Keratinocyte (primary cell): ENCODE results near the gene GIPR. TPM values are rescaled to one million over a fixed set of nuclear protein-coding genes. Genes with fewer than 3 reads are reported as not detected.

ENCODE experiments used
- DNase-seq: peaks from one replicate; pipeline ENCODE4 v3.0.0-alpha.2; 2011; ENCODE audit warnings: low read depth, missing footprints, low spot score
- FAIRE-seq: peaks from 2 replicates; lab custom pipeline; 2011; peaks lifted over from hg19 to GRCh38; lab: Jason Lieb, UNC
- H2AFZ ChIP-seq: 2 replicates; pipeline ENCODE4 v1.6.0; 2012; ENCODE audit warnings: low read length, control low read depth, inconsistent platforms; ENCODE audit not compliant: control insufficient read depth
- H3K27ac ChIP-seq: 2 replicates; pipeline ENCODE4 v1.5.1; 2011; ENCODE audit warnings: low read length; ENCODE audit not compliant: control insufficient read depth, insufficient read depth
- H3K27me3 ChIP-seq: 3 replicates; pipeline ENCODE4 v1.6.0; 2011; ENCODE audit warnings: low read length; ENCODE audit not compliant: control insufficient read depth, insufficient read depth; ENCODE audit errors: extremely low read depth
- H3K36me3 ChIP-seq, 2 experiments: 2 replicates in 1 of 2; 3 replicates in 1 of 2; pipeline ENCODE4 v1.5.1; 2011; ENCODE audit warnings: low read length in 2 of 2, mild to moderate bottlenecking in 1 of 2; ENCODE audit not compliant: control insufficient read depth in 2 of 2, insufficient read depth in 2 of 2; ENCODE audit errors: extremely low read depth in 1 of 2
- H3K4me1 ChIP-seq: 3 replicates; pipeline ENCODE4 v1.5.1; 2011; ENCODE audit warnings: low read length; ENCODE audit not compliant: control insufficient read depth, insufficient read depth; ENCODE audit errors: extremely low read depth
- H3K4me2 ChIP-seq: 3 replicates; pipeline ENCODE4 v1.6.0; 2011; ENCODE audit warnings: low read depth, low read length; ENCODE audit not compliant: control insufficient read depth, insufficient read depth; ENCODE audit errors: extremely low read depth
- H3K4me3 ChIP-seq, 3 experiments: fragments of 200-600 bp in 1 of 3; sonication (generic) in 1 of 3; 2 replicates in 2 of 3; 3 replicates in 1 of 3; pipeline ENCODE4 v1.5.1; 2011 to 2016; ENCODE audit warnings: low read length in 3 of 3, mild to moderate bottlenecking in 3 of 3, control low read depth in 2 of 3, inconsistent platforms in 1 of 3, low read depth in 1 of 3, mixed read lengths in 1 of 3, mixed run types in 1 of 3, moderate library complexity in 1 of 3; ENCODE audit not compliant: control insufficient read depth in 2 of 3, insufficient read depth in 2 of 3; ENCODE audit errors: extremely low read depth in 1 of 3
- H3K79me2 ChIP-seq: 2 replicates; pipeline ENCODE4 v1.6.0; 2012; ENCODE audit warnings: low read length; ENCODE audit not compliant: control insufficient read depth, insufficient read depth
- H3K9ac ChIP-seq: 3 replicates; pipeline ENCODE4 v1.6.0; 2011; ENCODE audit warnings: low read length; ENCODE audit not compliant: control insufficient read depth, insufficient read depth; ENCODE audit errors: extremely low read depth
- H3K9me1 ChIP-seq: 3 replicates; pipeline ENCODE4 v1.6.0; 2011; ENCODE audit warnings: low read length; ENCODE audit not compliant: control insufficient read depth, insufficient read depth; ENCODE audit errors: extremely low read depth
- H3K9me3 ChIP-seq: 2 replicates; pipeline ENCODE4 v1.5.1; 2012; ENCODE audit warnings: low read depth, low read length; ENCODE audit not compliant: control insufficient read depth
- H4K20me1 ChIP-seq: 3 replicates; pipeline ENCODE4 v1.6.0; 2011; ENCODE audit warnings: low read length; ENCODE audit not compliant: control insufficient read depth, insufficient read depth; ENCODE audit errors: extremely low read depth
- EZH2 ChIP-seq: IDR thresholded peaks from one replicate; pipeline ENCODE4 v1.6.1; 2012; ENCODE audit warnings: inconsistent platforms, mild to moderate bottlenecking, low read length, moderate library complexity
- dilution Hi-C: fragments of 300-500 bp; cut with MboI; formaldehyde crosslinking; loops from one replicate; pipeline ENCODE4 v1.7.0; 2020; ENCODE audit warnings: low sequenced_read_pairs; ENCODE audit not compliant: extremely low pct_ligation_motif_present
- polyA plus RNA-seq, 5 experiments: library from polyadenylated mRNA; depleted of rRNA in 3 of 5; stranded (reverse) in 3 of 5; stranded (forward) in 1 of 5; unstranded in 1 of 5; fragments of >200 nt; gene quantifications; 1 replicate in 1 of 5; 2 replicates in 3 of 5; 3 replicates in 1 of 5; pipeline versions ENCODE4 v1.2.1 to v1.2.3, GENCODE V29; 2011 to 2012; ENCODE audit warnings: missing spikeins in 2 of 5, low read depth in 1 of 5, low replicate concordance in 1 of 5
- TF ChIP-seq, protein P1 (sequence below), 3 experiments: IDR thresholded peaks in 1 of 3; conservative IDR thresholded peaks in 1 of 3; optimal IDR thresholded peaks in 1 of 3; 2 replicates in 2 of 3; 3 replicates in 1 of 3; pipeline versions ENCODE3 to v1.5.1; 2011; ENCODE audit warnings: low read length in 3 of 3, mild to moderate bottlenecking in 3 of 3, moderate library complexity in 2 of 3, control low read depth in 1 of 3, inconsistent platforms in 1 of 3; ENCODE audit not compliant: insufficient read depth in 2 of 3; ENCODE audit errors: extremely low read depth in 1 of 3

GIPR gene
- polyA plus RNA-seq, 1 donor (not counting 4 experiments of a cell fraction or from before 2014, with no cell fraction given), result 1.4 TPM

GRCh38 chr19:45655073-45655472, 12.9 kb upstream of the GIPR start:
- H3K4me1 ChIP-seq, result no peaks in the 10 kb centered on the region
- FAIRE-seq, result no peak
- DNase-seq, result no peak
- no peak overlapping the region for H3K9ac ChIP-seq
- H3K36me3 ChIP-seq, result no peaks in the 10 kb centered on the region
- H3K27ac ChIP-seq, result no peak overlapping the region
- no peaks in the 10 kb centered on the region for H4K20me1 ChIP-seq
- H3K9me3 ChIP-seq, result no peaks in the 10 kb centered on the region
- H3K27me3 ChIP-seq, result peaks cover 9% of the 10 kb centered on the region
- no peak overlapping the region for H3K4me3 ChIP-seq
- H3K4me2 ChIP-seq, result no peak overlapping the region
- dilution Hi-C loops, result no loop called here
- H3K79me2 ChIP-seq, result no peaks in the 10 kb centered on the region
- H3K9me1 ChIP-seq, result no peaks in the 10 kb centered on the region
- TF ChIP-seq EZH2, result no peak
- no peak overlapping the region for H2AFZ ChIP-seq

- Histone ChIP-seq H3K4me3 (no peak overlapping the region), H3K79me2 (no peaks in the 10 kb centered on the region), H3K27ac (no peak overlapping the region), H4K20me1 (no peaks in the 10 kb centered on the region), H2AFZ (no peak overlapping the region), H3K27me3 (peaks cover 9% of the 10 kb centered on the region), H3K9me3 (no peaks in the 10 kb centered on the region), H3K36me3 (no peaks in the 10 kb centered on the region), H3K9me1 (no peaks in the 10 kb centered on the region), H3K4me1 (no peaks in the 10 kb centered on the region), H3K4me2 (no peak overlapping the region), H3K9ac (no peak overlapping the region)
- no peak for TF ChIP-seq EZH2
- TF ChIP-seq, protein P1, sequence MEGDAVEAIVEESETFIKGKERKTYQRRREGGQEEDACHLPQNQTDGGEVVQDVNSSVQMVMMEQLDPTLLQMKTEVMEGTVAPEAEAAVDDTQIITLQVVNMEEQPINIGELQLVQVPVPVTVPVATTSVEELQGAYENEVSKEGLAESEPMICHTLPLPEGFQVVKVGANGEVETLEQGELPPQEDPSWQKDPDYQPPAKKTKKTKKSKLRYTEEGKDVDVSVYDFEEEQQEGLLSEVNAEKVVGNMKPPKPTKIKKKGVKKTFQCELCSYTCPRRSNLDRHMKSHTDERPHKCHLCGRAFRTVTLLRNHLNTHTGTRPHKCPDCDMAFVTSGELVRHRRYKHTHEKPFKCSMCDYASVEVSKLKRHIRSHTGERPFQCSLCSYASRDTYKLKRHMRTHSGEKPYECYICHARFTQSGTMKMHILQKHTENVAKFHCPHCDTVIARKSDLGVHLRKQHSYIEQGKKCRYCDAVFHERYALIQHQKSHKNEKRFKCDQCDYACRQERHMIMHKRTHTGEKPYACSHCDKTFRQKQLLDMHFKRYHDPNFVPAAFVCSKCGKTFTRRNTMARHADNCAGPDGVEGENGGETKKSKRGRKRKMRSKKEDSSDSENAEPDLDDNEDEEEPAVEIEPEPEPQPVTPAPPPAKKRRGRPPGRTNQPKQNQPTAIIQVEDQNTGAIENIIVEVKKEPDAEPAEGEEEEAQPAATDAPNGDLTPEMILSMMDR (optimal IDR thresholded peaks at IDR 0.05 in 1 of 3, IDR thresholded peaks at IDR 0.05 in 1 of 3, conservative IDR thresholded peaks at IDR 0.05 in 1 of 3; ENCODE audit: extremely low read depth in 1 of 3, insufficient read depth in 2 of 3, low read length in 3 of 3), result no peak
- DNase-seq (no peak), FAIRE-seq (no peak)
- dilution Hi-C loops, result no loop called here
These were observed 10.4 kb upstream of the GIPR start for GRCh38 chr19:45657520-45658167.
